ENCODE results near the gene PAM.

Gene PAM

GRCh38 chr5:102792705-102793104, 37.6 kb downstream of the PAM start:
- H3K4me2 ChIP-seq (ENCODE audit: low read length, poor library complexity, severe bottlenecking), result no peak overlapping the region
- no peak overlapping the region for H2BK15ac ChIP-seq (ENCODE audit: low read depth, poor library complexity, severe bottlenecking)
- no peak overlapping the region for H2AK5ac ChIP-seq (ENCODE audit: low read length, severe bottlenecking)
- H3K36me3 ChIP-seq (ENCODE audit: control insufficient read depth in 1 of 2, insufficient read depth in 2 of 2, low read depth in 1 of 2, low read length in 2 of 2), result peaks cover 0 to 3% of the 10 kb centered on the region in 2 experiments
- WGBS, result no CpG with 5 or more reads among the region's 1 CpG
- no peak overlapping the region for H3K4ac ChIP-seq (ENCODE audit: low read depth in 1 of 2, low read length in 2 of 2)
- H3K27me3 ChIP-seq (ENCODE audit: control insufficient read depth in 1 of 2, insufficient read depth in 1 of 2, low read length in 2 of 2), result no peaks in the 10 kb centered on the region
- no peak overlapping the region for H2BK120ac ChIP-seq (ENCODE audit: low read depth, low read length)
- H2BK5ac ChIP-seq (ENCODE audit: low read depth, low read length, poor library complexity, severe bottlenecking), result no peak overlapping the region
- no peak overlapping the region for H3K23ac ChIP-seq (ENCODE audit: low read length in 2 of 2)
- no peak overlapping the region for H2AFZ ChIP-seq (ENCODE audit: low read depth, low read length)
- peaks cover 4% of the 10 kb centered on the region for H3K4me1 ChIP-seq (ENCODE audit: control insufficient read depth, insufficient read depth, low read depth, low read length)
- no peak for DNase-seq
- H3K18ac ChIP-seq (ENCODE audit: low read depth in 1 of 2, low read length in 2 of 2), result no peak overlapping the region
- no peak overlapping the region for H3K27ac ChIP-seq (ENCODE audit: low read length, poor library complexity, severe bottlenecking)
- H3K9me3 ChIP-seq (ENCODE audit: control insufficient read depth, low read length), result no peaks in the 10 kb centered on the region
- peaks cover 15% of the 10 kb centered on the region for H3K79me1 ChIP-seq (replicated peaks; ENCODE audit: low read length, poor library complexity, severe bottlenecking)
- H3K9ac ChIP-seq (ENCODE audit: low read length), result no peak overlapping the region
- H4K8ac ChIP-seq (ENCODE audit: low read length), result no peak overlapping the region
- no peak overlapping the region for H3K4me3 ChIP-seq (ENCODE audit: insufficient read depth in 1 of 2, low read depth in 1 of 2, low read length in 2 of 2)
- no peak overlapping the region for H4K91ac ChIP-seq (ENCODE audit: low read length)
- H3K14ac ChIP-seq (ENCODE audit: low read length in 2 of 2), result no peak overlapping the region
- no peak overlapping the region for H2BK12ac ChIP-seq (ENCODE audit: low read length in 2 of 2)

GRCh38 chr5:102794047-102794446, 38.9 kb downstream of the PAM start:
- H3K9ac ChIP-seq (ENCODE audit: low read length), result no peak overlapping the region
- no peak overlapping the region for H2BK12ac ChIP-seq (ENCODE audit: low read length in 2 of 2)
- no peak overlapping the region for H2BK5ac ChIP-seq (ENCODE audit: low read depth, low read length, poor library complexity, severe bottlenecking)
- no peaks in the 10 kb centered on the region for H3K27me3 ChIP-seq (ENCODE audit: control insufficient read depth in 1 of 2, insufficient read depth in 1 of 2, low read length in 2 of 2)
- no peak overlapping the region for H3K4ac ChIP-seq (ENCODE audit: low read depth in 1 of 2, low read length in 2 of 2)
- no peak overlapping the region for H2BK120ac ChIP-seq (ENCODE audit: low read depth, low read length)
- no peak overlapping the region for H4K91ac ChIP-seq (ENCODE audit: low read length)
- no peak overlapping the region for H2AFZ ChIP-seq (ENCODE audit: low read depth, low read length)
- no peak overlapping the region for H3K18ac ChIP-seq (ENCODE audit: low read depth in 1 of 2, low read length in 2 of 2)
- H3K79me1 ChIP-seq (replicated peaks; ENCODE audit: low read length, poor library complexity, severe bottlenecking), result peaks cover 13% of the 10 kb centered on the region
- H3K4me3 ChIP-seq (ENCODE audit: insufficient read depth in 1 of 2, low read depth in 1 of 2, low read length in 2 of 2), result no peak overlapping the region
- H3K4me1 ChIP-seq (ENCODE audit: control insufficient read depth, insufficient read depth, low read depth, low read length), result peaks cover 4% of the 10 kb centered on the region
- H3K23ac ChIP-seq (ENCODE audit: low read length in 2 of 2), result no peak overlapping the region
- no peak overlapping the region for H4K8ac ChIP-seq (ENCODE audit: low read length)
- H3K36me3 ChIP-seq (ENCODE audit: control insufficient read depth in 1 of 2, insufficient read depth in 2 of 2, low read depth in 1 of 2, low read length in 2 of 2), result peaks cover 0 to 3% of the 10 kb centered on the region in 2 experiments
- no peak overlapping the region for H2BK15ac ChIP-seq (ENCODE audit: low read depth, poor library complexity, severe bottlenecking)
- H2AK5ac ChIP-seq (ENCODE audit: low read length, severe bottlenecking), result no peak overlapping the region
- no peak for DNase-seq
- H3K4me2 ChIP-seq (ENCODE audit: low read length, poor library complexity, severe bottlenecking), result no peak overlapping the region
- H3K27ac ChIP-seq (ENCODE audit: low read length, poor library complexity, severe bottlenecking), result no peak overlapping the region
- H3K9me3 ChIP-seq (ENCODE audit: control insufficient read depth, low read length), result no peaks in the 10 kb centered on the region
- WGBS, result 88% methylated on average over 1 of the region's 1 CpG
- no peak overlapping the region for H3K14ac ChIP-seq (ENCODE audit: low read length in 2 of 2)

GRCh38 chr5:102794677-102795331, 39.7 kb downstream of the PAM start:
- Histone ChIP-seq H3K14ac (ENCODE audit: low read length in 2 of 2) (no peak overlapping the region), H3K18ac (ENCODE audit: low read depth in 1 of 2, low read length in 2 of 2) (no peak overlapping the region), H4K91ac (ENCODE audit: low read length) (no peak overlapping the region), H3K4me3 (ENCODE audit: insufficient read depth in 1 of 2, low read depth in 1 of 2, low read length in 2 of 2) (no peak overlapping the region), H3K79me1 (replicated peaks; ENCODE audit: low read length, poor library complexity, severe bottlenecking) (peaks cover 16% of the 10 kb centered on the region), H3K9ac (ENCODE audit: low read length) (no peak overlapping the region), H2BK120ac (ENCODE audit: low read depth, low read length) (no peak overlapping the region), H3K27me3 (ENCODE audit: control insufficient read depth in 1 of 2, insufficient read depth in 1 of 2, low read length in 2 of 2) (no peaks in the 10 kb centered on the region), H2BK15ac (ENCODE audit: low read depth, poor library complexity, severe bottlenecking) (no peak overlapping the region), H2BK5ac (ENCODE audit: low read depth, low read length, poor library complexity, severe bottlenecking) (no peak overlapping the region), H3K36me3 (ENCODE audit: control insufficient read depth in 1 of 2, insufficient read depth in 2 of 2, low read depth in 1 of 2, low read length in 2 of 2) (peaks cover 0 to 3% of the 10 kb centered on the region in 2 experiments), H2AFZ (ENCODE audit: low read depth, low read length) (no peak overlapping the region), H2AK5ac (ENCODE audit: low read length, severe bottlenecking) (no peak overlapping the region), H3K4me2 (ENCODE audit: low read length, poor library complexity, severe bottlenecking) (no peak overlapping the region), H3K9me3 (ENCODE audit: control insufficient read depth, low read length) (no peaks in the 10 kb centered on the region), H3K4me1 (ENCODE audit: control insufficient read depth, insufficient read depth, low read depth, low read length) (peaks cover 4% of the 10 kb centered on the region), H2BK12ac (ENCODE audit: low read length in 2 of 2) (no peak overlapping the region), H4K8ac (ENCODE audit: low read length) (peak overlapping the region; percentile 37), H3K27ac (ENCODE audit: low read length, poor library complexity, severe bottlenecking) (no peak overlapping the region), H3K23ac (ENCODE audit: low read length in 2 of 2) (no peak overlapping the region), H3K4ac (ENCODE audit: low read depth in 1 of 2, low read length in 2 of 2) (no peak overlapping the region)
- WGBS, result 63% methylated on average over 1 of the region's 3 CpGs
- DNase-seq, result no peak

- peaks cover 13% of the 10 kb centered on the region for H3K79me1 ChIP-seq (replicated peaks; ENCODE audit: low read length, poor library complexity, severe bottlenecking)
- DNase-seq, result no peak
- no peak overlapping the region for H3K18ac ChIP-seq (ENCODE audit: low read depth in 1 of 2, low read length in 2 of 2)
- no peak overlapping the region for H2BK12ac ChIP-seq (ENCODE audit: low read length in 2 of 2)
- peak overlapping the region; percentile 37 for H3K9ac ChIP-seq (ENCODE audit: low read length)
- no peak overlapping the region for H2AFZ ChIP-seq (ENCODE audit: low read depth, low read length)
- no peak overlapping the region for H2AK5ac ChIP-seq (ENCODE audit: low read length, severe bottlenecking)
- no peak overlapping the region for H3K23ac ChIP-seq (ENCODE audit: low read length in 2 of 2)
- no peaks in the 10 kb centered on the region for H3K9me3 ChIP-seq (ENCODE audit: control insufficient read depth, low read length)
- H4K91ac ChIP-seq (ENCODE audit: low read length), result no peak overlapping the region
- H2BK120ac ChIP-seq (ENCODE audit: low read depth, low read length), result no peak overlapping the region
- peaks cover 0 to 3% of the 10 kb centered on the region in 2 experiments for H3K36me3 ChIP-seq (ENCODE audit: control insufficient read depth in 1 of 2, insufficient read depth in 2 of 2, low read depth in 1 of 2, low read length in 2 of 2)
- H3K4me3 ChIP-seq (ENCODE audit: insufficient read depth in 1 of 2, low read depth in 1 of 2, low read length in 2 of 2), result no peak overlapping the region
- H2BK15ac ChIP-seq (ENCODE audit: low read depth, poor library complexity, severe bottlenecking), result no peak overlapping the region
- no CpG with 5 or more reads among the region's 4 CpGs for WGBS
- no peak overlapping the region for H3K4me2 ChIP-seq (ENCODE audit: low read length, poor library complexity, severe bottlenecking)
- H2BK5ac ChIP-seq (ENCODE audit: low read depth, low read length, poor library complexity, severe bottlenecking), result no peak overlapping the region
- peaks cover 4% of the 10 kb centered on the region for H3K4me1 ChIP-seq (ENCODE audit: control insufficient read depth, insufficient read depth, low read depth, low read length)
- no peak overlapping the region for H4K8ac ChIP-seq (ENCODE audit: low read length)
- H3K4ac ChIP-seq (ENCODE audit: low read depth in 1 of 2, low read length in 2 of 2), result no peak overlapping the region
- H3K27ac ChIP-seq (ENCODE audit: low read length, poor library complexity, severe bottlenecking), result no peak overlapping the region
- no peaks in the 10 kb centered on the region for H3K27me3 ChIP-seq (ENCODE audit: control insufficient read depth in 1 of 2, insufficient read depth in 1 of 2, low read length in 2 of 2)
- no peak overlapping the region for H3K14ac ChIP-seq (ENCODE audit: low read length in 2 of 2)
Observed at GRCh38 chr5:102795526-102795925, 40.4 kb downstream of the PAM start.
